NCI-H748 (cell line): ENCODE data around the gene TRERF1.

Source experiments
- DNase-seq: peaks from one replicate; lab custom pipeline; 2025; ENCODE audit not compliant: unreplicated experiment; lab: John Stamatoyannopoulos, UW

The TRERF1 gene

DNA sequence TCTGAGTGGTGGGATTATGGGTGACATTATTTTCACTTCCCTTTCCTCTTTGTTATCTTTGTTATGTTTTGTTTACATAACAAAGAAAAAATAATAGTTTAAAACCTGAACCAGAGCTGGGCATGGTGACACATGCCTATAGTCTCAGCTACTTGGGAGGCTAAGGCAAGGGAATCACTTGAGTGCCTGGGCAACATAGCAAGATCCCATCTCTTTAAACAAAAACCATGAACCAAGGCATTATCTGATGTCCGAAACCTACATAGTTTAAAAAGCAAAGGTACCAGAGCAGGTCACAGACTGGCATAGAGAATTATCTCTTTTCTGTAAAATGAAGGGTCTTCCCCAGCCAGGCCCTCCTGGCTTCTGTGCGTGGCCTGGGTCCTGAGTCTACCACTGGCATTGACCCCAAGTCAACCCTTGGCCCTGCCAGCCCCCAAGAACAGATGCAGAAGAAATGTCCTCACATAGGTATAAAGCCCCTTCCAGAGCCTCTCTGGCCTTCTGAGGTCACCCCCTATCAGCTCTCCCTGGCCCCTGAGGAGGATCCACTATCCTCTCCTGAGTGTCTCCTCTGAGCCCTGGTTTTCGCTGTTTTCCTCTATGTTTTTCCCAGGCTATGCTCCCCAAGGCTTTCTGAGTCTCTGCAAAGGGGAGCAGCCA, 81.3 kb downstream of the TRERF1 start:
- DNase-seq: no peak

DNA sequence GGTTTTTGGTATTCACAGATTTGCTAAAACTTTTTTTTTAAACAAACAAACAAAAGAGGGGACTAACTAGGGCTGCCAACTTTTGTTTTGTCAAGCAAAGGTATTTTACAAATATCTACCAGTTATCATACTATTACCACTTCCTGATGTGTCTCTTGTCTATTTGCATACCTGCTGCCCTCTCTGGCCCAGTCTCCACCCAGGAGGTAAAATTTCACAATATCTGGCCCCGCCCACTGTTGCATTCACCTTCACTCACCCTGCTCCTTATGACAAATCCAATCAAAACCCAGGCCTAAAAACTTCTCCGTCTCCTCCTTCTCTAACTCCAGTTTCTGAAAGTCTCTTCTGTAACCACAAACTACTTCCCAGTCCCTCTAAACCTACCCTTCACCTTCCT, 82.2 kb downstream of the TRERF1 start:
- DNase-seq: no peak

GRCh38 chr6:42368181-42368580, 83.5 kb downstream of the TRERF1 start:
- DNase-seq: no peak

- no peak for DNase-seq
Measured at GRCh38 chr6:42367353-42368011, 84.2 kb downstream of the TRERF1 start.

DNA sequence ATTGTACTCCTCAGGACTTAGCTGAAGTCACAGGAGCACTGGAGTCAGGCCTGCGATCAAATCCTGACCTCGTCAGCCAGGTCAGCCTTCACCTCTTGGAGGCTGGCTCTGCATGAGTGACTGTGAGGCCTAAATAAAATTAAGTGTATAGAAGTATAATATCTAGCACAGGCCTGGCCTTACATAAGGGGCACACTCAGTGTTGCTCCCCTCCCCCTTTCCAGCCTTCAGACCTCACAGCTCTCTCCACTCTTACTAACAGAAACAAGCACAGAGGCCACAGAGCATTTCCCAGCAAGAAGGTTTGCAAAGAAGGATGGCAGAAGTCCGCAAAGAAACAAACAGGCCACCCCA, 84.8 kb downstream of the TRERF1 start:
- DNase-seq: no peak

DNA sequence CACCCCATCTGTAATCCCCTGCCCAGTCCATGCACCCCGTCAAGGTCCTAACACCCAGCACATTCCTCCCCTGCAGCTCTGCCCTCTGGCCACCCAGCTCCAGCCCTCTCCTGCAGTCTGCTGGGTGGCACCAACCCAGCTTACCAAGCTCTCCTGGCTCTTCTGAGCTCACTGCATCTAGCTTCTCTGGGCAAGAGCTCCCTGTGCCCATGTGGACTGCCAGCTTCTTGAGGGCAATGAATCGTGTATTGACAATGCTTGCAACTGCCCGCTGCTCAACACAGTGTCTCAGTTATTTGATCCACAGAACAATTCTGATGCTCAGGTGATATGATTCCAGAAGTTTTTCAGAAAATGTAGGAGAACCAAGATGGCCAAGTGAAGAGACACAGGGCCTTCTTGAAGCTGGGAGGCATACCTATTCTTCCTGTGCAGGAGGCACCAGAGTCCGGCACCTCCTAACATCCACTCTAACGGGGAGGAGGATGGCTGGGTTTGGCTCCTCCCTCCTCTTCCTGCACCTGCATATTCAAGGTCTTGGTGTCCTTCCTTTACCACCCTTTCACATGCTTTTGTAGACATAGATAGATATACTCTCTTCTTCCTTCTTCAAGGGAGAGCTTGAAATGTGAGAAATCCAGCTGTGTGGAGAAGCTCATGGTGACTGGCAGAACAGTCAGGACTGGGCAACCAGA, 85.6 kb downstream of the TRERF1 start:
- DNase-seq: no peak

DNA sequence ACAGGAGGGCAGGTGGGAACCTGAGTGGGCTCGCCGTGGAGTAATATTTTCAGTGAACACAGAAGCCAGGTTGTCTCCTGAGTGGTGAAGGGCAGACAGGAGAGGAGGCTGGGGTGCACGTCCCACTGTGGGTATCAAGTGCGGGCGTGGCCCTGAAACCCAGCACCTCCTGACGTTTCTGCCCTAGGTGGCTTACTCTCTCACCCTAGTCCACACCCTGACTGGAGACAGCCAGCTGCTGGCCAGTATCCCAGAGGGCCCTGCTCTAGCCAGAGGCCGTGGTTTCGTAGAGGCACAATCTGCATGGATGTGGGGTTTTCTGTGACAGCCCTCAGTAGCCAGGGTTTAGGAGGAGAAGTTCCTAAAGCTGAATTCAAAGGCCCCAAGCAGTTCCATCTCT, 86.7 kb downstream of the TRERF1 start:
- no peak for DNase-seq

DNA sequence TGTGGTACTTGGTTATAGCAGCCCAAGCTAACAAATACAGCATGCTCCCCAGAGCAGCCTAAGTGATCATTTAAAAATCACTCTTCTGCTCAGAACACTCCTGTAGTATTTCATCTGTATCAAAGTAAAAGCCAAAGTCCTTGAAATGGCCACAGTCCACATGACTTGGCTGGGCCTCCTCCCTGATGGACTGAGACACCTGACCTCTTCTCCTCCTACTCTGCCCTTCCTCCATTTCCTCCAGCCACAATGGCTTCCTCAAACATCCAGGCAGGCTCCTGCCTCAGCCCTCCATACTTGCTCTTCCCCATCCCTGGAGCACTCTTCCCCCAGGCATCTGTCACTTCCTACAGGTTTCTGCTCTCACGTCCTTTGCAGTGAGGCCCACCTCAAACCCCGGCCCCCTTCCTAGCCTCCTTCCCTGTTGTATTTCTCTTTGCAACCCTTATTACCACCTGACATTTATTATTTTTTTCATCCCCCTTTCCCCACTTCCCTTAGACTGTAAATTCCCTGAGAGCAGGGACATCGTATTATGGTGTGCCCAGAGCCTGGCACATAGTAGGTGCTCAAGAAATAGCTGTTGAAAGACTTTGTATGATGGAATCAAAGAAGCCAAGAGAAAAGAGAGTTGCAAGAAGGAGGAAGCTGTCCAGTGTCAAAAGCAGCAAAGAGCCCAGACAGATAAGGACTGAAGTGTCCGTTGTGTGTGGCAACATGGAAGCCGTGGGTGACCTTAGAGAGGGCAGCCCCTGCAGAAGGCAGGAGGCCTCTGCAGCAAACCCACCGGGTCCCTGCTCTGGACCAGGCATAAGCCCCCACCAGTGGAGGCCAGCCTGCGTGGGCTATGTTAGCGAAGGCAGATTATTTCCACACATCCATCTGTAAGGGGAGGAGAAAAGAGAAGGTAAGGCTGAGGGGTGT, 87.5 kb downstream of the TRERF1 start:
- DNase-seq: no peak

- DNase-seq: no peak
Measured at GRCh38 chr6:42361036-42361435, 90.7 kb downstream of the TRERF1 start.

GRCh38 chr6:42359021-42359420, 92.7 kb downstream of the TRERF1 start:
- no peak for DNase-seq

DNA sequence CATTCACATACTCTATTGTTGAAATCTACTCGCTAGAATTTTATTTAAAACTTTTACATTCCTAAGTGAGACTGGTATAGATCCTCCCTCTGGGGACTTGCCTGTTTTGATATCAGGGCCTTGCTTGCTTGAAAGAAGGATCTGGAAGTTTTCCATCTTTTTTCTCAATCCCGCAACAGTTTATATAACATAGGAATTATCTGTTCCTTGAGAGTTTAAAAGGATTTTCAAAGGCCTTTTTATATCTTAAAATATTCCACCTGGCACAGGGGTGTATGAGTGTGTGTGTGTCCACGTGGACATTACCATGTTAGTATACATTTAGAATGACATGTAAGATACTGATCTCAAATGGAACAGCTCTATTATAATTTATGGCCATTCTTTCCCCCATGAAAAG, 96.3 kb downstream of the TRERF1 start:
- DNase-seq: no peak

DNA sequence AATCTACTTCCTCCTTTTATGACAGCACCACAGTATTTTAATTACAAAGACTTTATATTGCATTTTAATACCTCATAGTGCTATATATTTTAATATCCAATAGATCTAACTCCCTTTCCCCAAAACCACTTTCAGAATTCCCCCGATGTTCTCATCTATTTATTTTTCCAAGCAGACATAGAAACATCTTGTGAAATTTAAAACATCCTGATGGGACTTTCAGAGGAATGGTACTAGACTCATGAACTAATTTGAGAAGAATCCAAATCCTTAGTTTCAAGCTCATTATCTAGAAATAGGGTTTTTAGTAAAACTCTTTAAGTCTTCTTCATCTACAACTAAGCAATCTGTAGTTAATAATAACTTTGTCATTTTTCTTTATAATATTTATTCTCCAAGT, 97.0 kb downstream of the TRERF1 start:
- no peak for DNase-seq

DNA sequence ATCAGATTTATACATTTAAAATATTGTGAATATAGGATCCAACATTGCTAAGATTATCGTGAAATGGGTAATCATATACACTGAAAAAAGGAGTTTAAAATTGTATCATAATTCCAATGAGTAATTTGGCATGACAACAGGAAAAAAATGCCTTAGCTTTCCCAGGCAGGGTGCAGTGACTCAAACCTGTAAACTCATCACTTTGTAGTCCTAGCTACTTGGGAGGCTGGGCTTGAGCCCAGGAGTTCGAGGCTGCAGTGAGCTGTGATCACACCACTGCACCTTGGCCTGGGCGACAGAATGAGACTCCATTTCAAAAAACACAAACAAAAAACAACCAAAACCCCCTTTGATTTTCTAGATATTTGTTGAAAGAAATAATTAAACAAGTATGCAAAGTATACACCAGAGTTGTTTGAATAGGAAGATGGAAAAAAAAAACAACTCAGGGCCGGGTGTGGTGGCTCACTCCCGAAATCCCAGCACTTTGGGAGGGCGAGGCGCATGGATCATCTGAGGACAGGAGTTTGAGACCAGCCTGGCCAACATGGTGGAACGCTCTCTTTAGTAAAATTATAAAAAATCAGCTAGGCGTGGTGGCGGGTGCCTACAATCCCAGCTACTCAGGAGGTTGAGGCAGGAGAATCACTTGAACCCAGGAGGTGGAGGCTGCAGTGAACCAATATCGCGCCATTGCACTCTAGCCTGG, 98.7 kb downstream of the TRERF1 start:
- no peak for DNase-seq

- no peak for DNase-seq
Measured at GRCh38 chr6:42350911-42351310, 100.8 kb downstream of the TRERF1 start.

DNA sequence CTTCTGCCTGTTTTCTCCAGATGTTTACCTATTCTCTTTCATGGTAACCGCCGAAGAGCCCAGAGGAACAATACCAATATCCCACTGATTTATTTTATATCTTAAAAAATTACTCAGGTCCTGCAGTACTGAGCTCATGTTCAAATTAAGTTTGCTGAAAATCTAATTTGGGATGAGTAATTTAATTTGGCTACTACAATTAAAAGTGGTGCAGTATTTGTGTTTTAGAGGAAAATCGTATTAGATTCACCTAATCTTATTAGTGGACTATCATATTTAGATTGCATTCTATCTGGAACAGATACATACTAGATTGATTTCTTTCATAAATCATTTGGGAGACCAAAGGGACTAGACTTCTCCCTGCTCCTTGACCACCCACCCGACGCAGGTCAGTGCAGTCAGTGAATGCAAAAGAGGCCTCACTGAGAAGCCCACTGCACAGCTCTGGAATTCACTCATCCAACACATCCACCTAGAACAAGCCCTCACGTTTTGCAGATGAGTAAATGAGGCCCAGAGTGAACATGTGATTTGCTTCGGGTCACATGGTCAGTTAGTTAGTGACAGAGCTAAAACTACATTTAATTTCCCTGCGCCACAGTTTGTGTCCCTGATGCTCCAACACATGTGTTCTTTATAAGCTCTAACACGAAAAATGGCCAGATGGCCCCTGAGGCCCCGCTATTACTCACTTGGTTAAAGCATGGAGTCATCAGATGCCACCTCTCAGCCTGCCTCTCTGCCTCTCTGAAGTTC, 101.8 kb downstream of the TRERF1 start:
- no peak for DNase-seq

GRCh38 chr6:42347456-42347855, 104.3 kb downstream of the TRERF1 start:
- no peak for DNase-seq

GRCh38 chr6:42345696-42346416, 105.9 kb downstream of the TRERF1 start:
- DNase-seq: no peak

- peak; percentile 44 for DNase-seq
Measured at GRCh38 chr6:42344756-42345155, 107.0 kb downstream of the TRERF1 start.

DNA sequence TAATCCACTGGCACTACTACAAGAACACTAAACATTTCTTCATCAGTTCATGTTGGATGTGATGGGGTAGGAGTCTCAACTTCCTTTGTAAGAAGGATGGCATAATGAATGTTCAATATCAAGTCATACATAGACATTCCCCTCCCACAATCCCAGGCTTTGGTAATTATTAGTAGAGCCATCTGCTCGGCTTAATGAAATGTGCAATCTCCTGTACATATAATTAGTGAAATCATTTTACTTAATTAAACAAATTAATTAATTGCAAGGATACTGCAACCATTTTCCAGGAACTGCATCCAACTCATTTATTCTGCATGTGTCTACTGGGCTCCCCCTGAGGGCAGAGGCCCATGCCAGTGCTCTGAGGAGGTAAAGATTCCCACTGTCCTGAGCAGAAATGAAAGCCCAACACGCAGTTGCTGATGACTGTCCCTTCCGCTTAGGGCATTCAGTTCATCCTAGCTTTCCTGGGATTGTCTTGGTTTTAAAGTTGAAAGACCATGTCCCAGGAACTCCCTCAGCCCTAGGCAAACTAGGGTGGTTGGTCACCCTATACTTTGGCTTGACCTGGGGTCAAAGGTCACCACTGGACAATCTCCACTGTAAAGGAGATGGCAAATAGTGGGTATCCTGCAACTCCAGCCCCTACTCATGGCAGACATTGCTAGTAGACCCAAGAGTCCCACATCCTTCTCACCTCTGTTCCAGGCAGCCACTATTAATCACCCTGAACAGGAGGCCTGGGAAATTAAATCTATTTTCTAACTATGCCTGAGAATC, 109.8 kb downstream of the TRERF1 start:
- DNase-seq: no peak
